ENCODE results near the gene NPAS2.

Gene NPAS2

GRCh38 chr2:100857341-100857740, 37.4 kb downstream of the NPAS2 start:
- DNase-seq, result no peak

GRCh38 chr2:100857915-100858314, 38.0 kb downstream of the NPAS2 start:
- no peak for DNase-seq

- DNase-seq, result no peak
These were observed 40.0 kb downstream of the NPAS2 start for GRCh38 chr2:100859902-100860301.

DNA sequence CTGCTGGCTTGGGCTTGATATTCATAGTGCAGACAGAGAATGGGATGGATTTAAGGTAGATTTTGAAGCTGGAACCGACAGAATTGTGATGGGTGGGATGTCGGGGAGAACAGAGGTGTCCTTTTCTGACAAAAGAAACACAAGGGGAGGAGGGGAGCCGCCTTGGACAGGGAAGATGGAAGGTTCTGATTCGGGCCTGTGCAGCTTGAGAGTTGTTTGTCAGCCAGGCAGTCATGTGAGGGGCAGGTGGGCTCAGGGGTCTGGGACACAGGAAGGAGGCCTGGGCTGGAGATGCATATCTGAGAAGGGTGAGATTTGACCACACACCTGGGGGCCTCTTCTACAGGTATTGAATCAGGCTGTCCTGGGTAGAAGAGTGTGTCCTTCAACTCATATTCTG, 41.4 kb downstream of the NPAS2 start:
- DNase-seq, result no peak

- no peak for DNase-seq
These were observed 42.1 kb downstream of the NPAS2 start for GRCh38 chr2:100862081-100862480.

DNA sequence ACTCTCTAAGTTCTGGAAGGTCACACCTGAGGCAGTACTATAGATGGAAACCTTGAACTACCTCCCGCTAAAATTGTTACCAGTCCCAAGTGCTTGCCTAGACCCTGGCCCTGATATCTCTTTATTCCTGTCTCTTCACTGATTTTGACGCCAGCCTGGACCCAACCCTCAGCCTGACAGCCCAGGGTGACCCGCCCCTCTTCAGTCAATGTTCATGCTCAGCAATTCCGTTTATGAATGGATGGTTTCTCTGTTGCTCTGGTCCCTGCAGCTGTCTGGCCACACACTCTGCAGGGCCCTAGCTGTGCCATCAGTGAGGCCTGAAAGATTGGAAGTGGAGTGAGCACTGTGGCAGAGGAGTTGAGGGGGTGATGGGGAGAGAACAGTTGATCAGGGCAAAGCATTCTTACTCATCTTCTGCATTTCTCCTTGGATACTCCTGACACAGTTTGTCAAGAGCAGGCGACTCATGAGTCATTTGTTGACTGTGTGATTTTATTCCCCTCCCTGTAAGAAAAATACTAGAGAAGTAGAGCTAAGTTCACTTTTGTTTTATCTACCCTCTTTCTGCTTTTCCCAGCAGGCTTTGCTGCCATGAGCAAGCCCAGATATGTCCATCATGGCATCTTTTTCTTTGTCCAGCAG, 46.0 kb downstream of the NPAS2 start:
- DNase-seq, result no peak

GRCh38 chr2:100868083-100868482, 48.1 kb downstream of the NPAS2 start:
- DNase-seq, result no peak

GRCh38 chr2:100869120-100869519, 49.2 kb downstream of the NPAS2 start:
- no peak for DNase-seq

GRCh38 chr2:100870652-100871531, 51.0 kb downstream of the NPAS2 start:
- no peak for DNase-seq

GRCh38 chr2:100875516-100876230, 55.7 kb downstream of the NPAS2 start:
- DNase-seq, result no peak

DNA sequence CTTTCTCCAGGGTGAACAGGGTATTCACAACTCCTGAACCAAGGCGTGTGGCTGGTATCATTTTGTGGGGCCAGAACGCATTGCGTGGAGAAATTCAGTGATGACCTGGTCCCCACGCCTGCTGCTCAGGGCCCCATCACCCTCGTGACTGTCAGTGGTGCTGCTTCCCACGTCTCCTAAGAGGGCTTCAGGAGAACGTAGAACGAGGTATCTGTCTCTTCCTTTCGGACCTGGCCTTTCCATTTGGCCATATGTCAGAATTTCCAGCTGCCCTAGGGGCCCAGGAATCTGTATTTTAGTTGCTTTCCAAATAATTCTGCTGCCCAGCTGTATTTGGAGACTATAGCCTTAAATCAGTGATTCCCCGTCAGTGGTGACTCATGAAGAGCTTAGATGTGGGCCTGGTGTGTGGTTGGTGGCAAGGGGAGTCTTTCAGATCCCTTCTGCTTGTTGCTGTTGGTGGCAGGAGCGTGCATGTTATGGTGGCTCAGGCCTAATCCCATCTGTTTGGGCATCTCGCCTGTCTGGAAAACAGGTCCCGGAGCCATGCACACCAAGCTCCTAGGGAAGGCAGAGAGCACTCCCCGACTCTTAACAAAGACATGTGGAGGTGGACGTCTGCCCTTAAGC, 56.4 kb downstream of the NPAS2 start:
- DNase-seq, result no peak

DNA sequence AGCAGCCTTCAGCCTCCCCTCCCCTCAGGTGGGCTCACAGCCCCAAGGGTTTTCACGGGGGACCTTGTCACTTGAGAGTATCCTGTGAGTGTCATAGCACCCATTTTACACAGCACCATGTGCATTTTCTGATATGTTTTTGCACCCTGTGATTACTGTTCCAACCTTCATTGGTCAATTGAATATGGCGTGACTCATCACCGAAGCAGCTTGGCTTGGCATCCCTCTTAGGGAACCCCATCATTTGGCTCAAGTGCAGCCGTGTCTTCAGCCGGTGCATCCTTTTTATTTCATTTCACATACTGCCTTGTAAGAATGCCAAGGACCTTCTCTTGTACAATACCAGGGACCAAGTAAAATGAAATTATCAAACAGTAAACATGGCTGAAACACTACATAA, 57.6 kb downstream of the NPAS2 start:
- no peak for DNase-seq

GRCh38 chr2:100878000-100878791, 58.3 kb downstream of the NPAS2 start:
- no peak for DNase-seq

- DNase-seq, result no peak
These were observed 59.4 kb downstream of the NPAS2 start for GRCh38 chr2:100879296-100879695.

- no peak for DNase-seq
These were observed 60.1 kb downstream of the NPAS2 start for GRCh38 chr2:100880036-100880435.

- no peak for DNase-seq
These were observed 60.8 kb downstream of the NPAS2 start for GRCh38 chr2:100880730-100881129.

DNA sequence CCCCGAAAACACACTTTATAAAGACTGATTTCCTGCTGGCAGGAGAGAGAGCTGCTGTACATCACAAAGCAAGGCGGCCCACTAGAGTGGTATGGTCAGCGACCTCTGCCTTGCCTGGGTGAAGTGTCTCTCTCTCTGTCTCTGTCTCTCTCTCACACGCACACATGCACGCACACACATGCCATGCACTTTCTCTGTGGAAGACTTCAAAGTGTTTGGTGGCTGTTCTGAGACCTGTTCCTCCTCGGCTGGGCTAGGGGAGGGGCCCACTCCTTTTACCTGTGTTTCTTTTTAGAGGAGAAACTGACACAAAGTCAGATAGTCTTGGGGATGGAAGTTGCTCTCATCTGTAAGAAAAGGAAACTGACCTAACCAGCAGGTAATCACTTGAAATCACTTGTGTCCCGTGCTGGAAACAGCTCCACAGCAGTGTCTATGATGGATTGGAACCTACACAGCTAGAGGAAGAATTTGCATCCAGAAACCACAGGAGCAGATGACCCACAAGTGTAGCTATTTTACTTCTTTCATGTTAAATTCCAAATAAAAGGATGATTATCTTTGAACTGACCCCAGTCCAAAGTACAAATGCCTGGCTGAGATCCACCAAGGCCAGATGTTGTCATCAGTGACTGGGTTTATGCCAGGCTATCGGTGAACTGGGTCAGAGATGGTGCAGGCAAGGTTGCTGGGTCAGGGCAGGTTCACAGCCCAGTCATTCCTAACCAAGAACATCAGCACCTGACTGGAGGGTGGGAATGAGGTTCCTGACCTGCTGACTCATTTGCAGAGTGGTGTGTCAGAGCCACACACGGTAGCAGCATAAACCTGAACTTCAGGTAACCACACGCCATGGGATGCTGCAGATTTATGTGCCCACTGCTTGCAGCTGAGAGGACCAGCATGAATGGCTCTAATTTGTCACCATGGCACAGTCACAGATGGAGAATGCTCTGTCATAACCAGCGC, 63.0 kb downstream of the NPAS2 start:
- DNase-seq, result no peak

GRCh38 chr2:100884145-100884621, 64.2 kb downstream of the NPAS2 start:
- DNase-seq, result no peak

DNA sequence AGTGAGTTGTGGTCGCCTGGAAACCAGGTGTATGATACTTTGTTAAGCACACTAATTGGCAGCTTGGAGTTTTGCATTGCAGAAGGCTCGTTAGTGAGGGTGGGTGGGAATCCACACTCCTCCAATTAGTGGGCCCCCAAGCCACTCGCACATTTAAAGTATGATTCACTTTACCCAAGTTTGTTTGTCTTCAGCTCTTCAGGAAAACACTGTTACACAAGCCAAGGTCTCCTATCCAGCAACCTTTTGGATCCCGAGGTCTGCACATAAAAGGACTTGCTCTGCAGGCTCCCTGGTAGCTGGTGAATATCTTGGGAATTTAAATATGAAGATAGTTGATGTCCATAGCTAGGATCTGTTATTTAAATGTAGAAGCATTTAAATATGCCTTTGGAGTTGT, 66.1 kb downstream of the NPAS2 start:
- no peak for DNase-seq

DNA sequence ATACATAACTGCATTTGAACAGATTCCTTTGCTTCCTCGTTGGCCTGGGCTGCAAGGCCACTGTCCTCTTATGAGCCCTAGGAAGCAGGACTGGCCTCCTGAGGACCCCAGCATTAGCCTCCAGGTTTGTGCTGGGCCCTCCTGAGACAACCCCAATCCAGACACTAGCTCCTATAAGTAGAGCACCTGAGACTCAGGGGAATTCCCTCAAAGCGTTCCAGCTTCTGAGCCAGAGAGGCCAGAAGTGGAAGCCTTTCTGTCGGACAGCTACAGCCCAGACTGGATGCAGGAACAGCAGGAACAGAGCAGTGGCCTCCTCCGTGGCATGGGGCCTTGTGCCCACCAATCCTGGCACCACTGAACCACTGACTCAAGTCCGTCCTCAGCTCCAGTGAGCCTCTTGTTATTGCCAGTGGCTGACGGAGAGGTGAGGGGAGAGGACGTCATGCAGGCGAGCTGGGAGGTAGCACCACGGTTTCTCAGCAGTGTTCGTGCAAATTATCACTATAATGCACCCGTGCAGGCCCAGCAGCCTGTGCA, 67.2 kb downstream of the NPAS2 start:
- no peak for DNase-seq
